Spleen (tissue), 13 donors: ENCODE measurements around the gene MYO15A. TPM values are rescaled to one million over a fixed set of nuclear protein-coding genes. Genes with fewer than 3 reads are reported as not detected.

ENCODE experiments used
- DNase-seq: peaks from one replicate; pipeline ENCODE4 v3.0.0-alpha.2; 2020
- H3K27ac ChIP-seq, 8 donors: fragments of 200-600 bp; sonication (generic) in 7 of 8; 1 replicate in 4 of 8; 2 replicates in 4 of 8; pipeline versions ENCODE4 v1.5.0 to v1.8.0; 2016 to 2021; ENCODE audit warnings: inconsistent platforms in 4 of 8, mild to moderate bottlenecking in 4 of 8, moderate library complexity in 1 of 8
- H3K27me3 ChIP-seq, 7 donors: fragments of 200-600 bp; sonication (generic) in 6 of 7; replicated peaks in 1 of 7; 1 replicate in 4 of 7; 2 replicates in 3 of 7; pipeline versions ENCODE4 v1.5.0 to v1.8.0; 2016 to 2021; ENCODE audit warnings: inconsistent platforms in 3 of 7, mild to moderate bottlenecking in 1 of 7
- H3K36me3 ChIP-seq, 6 donors: fragments of 200-600 bp; sonication (generic) in 5 of 6; 1 replicate in 4 of 6; 2 replicates in 2 of 6; pipeline versions ENCODE4 v1.5.0 to v1.8.0; 2016 to 2021; ENCODE audit warnings: inconsistent platforms in 2 of 6
- H3K4me1 ChIP-seq, 6 donors: fragments of 200-600 bp; sonication (generic) in 5 of 6; 1 replicate in 3 of 6; 2 replicates in 3 of 6; pipeline versions ENCODE4 v1.5.0 to v1.8.0; 2016 to 2021; ENCODE audit warnings: inconsistent platforms in 3 of 6
- H3K4me3 ChIP-seq, 8 donors: fragments of 200-600 bp; sonication (generic) in 7 of 8; 1 replicate in 4 of 8; 2 replicates in 4 of 8; pipeline versions ENCODE4 v1.5.0 to v1.8.0; 2016 to 2021; ENCODE audit warnings: inconsistent platforms in 4 of 8, mild to moderate bottlenecking in 4 of 8, moderate library complexity in 2 of 8
- H3K9me3 ChIP-seq, 8 donors: fragments of 200-600 bp; sonication (generic) in 7 of 8; 1 replicate in 4 of 8; 2 replicates in 4 of 8; pipeline versions ENCODE4 v1.5.0 to v1.8.0; 2016 to 2021; ENCODE audit warnings: inconsistent platforms in 4 of 8
- CTCF ChIP-seq, 11 experiments: fragments of 200-600 bp in 7 of 11; fragments of 450-650 bp in 4 of 11; sonication (generic) in 4 of 11; IDR thresholded peaks in 8 of 11; conservative IDR thresholded peaks in 3 of 11; 1 replicate in 7 of 11; 2 replicates in 4 of 11; pipeline versions ENCODE4 v1.4.0 to v1.8.0; 2016 to 2021; ENCODE audit warnings: antibody characterized with exemption in 11 of 11, inconsistent platforms in 4 of 11, mild to moderate bottlenecking in 1 of 11
- POLR2A ChIP-seq, 3 donors: fragments of 450-650 bp; IDR thresholded peaks; one replicate each; pipeline ENCODE4 v1.5.1; 2017; ENCODE audit warnings: antibody characterized with exemption in 3 of 3, mild to moderate bottlenecking in 1 of 3
- POLR2AphosphoS5 ChIP-seq, 3 donors: sonication (generic); formaldehyde crosslinking; IDR thresholded peaks; one replicate each; pipeline ENCODE4 v1.5.1; 2017; ENCODE audit warnings: antibody characterized with exemption in 3 of 3
- WGBS, 5 donors: extraction: QIAGEN DNeasy Blood & Tissue Kit in 3 of 5; methylation state at CpG; one replicate each; pipeline versions ENCODE4 v1.1.5 to v1.1.7; 2013 to 2018; 5-methylcytosine and 5-hydroxymethylcytosine counted together
- intact Hi-C: fragments of 100-400 bp; cut with DNase I; formaldehyde crosslinking; loops from one replicate; pipeline ENCODE4 v1.15.0; 2023; ENCODE audit warnings: low total_unique reads
- long read RNA-seq, 2 donors: transcript quantifications; one replicate each; lab custom pipeline, GENCODE V29; 2026
- polyA plus RNA-seq, 3 donors: library from polyadenylated mRNA; stranded (reverse); fragments of 200-250 nt; gene quantifications; one replicate each; pipeline ENCODE4 v1.2.1, GENCODE V29; 2013
- total RNA-seq, 7 donors: library from RNA; depleted of rRNA in 3 of 7; stranded (reverse); fragments of >200 nt in 3 of 7; fragmentation: NEBNext Ultra II Directional in 4 of 7; extraction: Animal tissue kit (Norgen Biotek cat#: 25700) in 4 of 7; gene quantifications; one replicate each; pipeline versions ENCODE4 v1.1.0 to v1.2.1, GENCODE V29; 2016 to 2021
- donor health status: healthy with polysubstance abuse.
- donor health status: DM: no; HTN: no; CAD: no; lungs with moderate emphysema.
- donor health status: DM: no; HTN: no; CAD: no.
- donor health status: Bipolar disorder and iron deficiency.
- donor health status: healthy.
- donor health status: DM: no; HTN: no; CAD: no.
- donor health status: DM: yes; HTN: yes; CAD: no.

Gene MYO15A, protein sequence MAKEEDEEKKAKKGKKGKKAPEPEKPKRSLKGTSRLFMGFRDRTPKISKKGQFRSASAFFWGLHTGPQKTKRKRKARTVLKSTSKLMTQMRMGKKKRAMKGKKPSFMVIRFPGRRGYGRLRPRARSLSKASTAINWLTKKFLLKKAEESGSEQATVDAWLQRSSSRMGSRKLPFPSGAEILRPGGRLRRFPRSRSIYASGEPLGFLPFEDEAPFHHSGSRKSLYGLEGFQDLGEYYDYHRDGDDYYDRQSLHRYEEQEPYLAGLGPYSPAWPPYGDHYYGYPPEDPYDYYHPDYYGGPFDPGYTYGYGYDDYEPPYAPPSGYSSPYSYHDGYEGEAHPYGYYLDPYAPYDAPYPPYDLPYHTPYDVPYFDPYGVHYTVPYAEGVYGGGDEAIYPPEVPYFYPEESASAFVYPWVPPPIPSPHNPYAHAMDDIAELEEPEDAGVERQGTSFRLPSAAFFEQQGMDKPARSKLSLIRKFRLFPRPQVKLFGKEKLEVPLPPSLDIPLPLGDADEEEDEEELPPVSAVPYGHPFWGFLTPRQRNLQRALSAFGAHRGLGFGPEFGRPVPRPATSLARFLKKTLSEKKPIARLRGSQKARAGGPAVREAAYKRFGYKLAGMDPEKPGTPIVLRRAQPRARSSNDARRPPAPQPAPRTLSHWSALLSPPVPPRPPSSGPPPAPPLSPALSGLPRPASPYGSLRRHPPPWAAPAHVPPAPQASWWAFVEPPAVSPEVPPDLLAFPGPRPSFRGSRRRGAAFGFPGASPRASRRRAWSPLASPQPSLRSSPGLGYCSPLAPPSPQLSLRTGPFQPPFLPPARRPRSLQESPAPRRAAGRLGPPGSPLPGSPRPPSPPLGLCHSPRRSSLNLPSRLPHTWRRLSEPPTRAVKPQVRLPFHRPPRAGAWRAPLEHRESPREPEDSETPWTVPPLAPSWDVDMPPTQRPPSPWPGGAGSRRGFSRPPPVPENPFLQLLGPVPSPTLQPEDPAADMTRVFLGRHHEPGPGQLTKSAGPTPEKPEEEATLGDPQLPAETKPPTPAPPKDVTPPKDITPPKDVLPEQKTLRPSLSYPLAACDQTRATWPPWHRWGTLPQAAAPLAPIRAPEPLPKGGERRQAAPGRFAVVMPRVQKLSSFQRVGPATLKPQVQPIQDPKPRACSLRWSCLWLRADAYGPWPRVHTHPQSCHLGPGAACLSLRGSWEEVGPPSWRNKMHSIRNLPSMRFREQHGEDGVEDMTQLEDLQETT (N-terminal part only)
- 1 to 10 TPM in 2 of 7 donors, under 1 TPM in 5; 0.26 to 1.9 (median 0.92) TPM for total RNA-seq
- 1 to 10 TPM in 1 of 3 donors, under 1 TPM in 2; 0.61 to 1.8 (median 0.74) TPM for polyA plus RNA-seq
- long read RNA-seq, donor 1: 0 reads
- long read RNA-seq, donor 2: 0 reads

DNA sequence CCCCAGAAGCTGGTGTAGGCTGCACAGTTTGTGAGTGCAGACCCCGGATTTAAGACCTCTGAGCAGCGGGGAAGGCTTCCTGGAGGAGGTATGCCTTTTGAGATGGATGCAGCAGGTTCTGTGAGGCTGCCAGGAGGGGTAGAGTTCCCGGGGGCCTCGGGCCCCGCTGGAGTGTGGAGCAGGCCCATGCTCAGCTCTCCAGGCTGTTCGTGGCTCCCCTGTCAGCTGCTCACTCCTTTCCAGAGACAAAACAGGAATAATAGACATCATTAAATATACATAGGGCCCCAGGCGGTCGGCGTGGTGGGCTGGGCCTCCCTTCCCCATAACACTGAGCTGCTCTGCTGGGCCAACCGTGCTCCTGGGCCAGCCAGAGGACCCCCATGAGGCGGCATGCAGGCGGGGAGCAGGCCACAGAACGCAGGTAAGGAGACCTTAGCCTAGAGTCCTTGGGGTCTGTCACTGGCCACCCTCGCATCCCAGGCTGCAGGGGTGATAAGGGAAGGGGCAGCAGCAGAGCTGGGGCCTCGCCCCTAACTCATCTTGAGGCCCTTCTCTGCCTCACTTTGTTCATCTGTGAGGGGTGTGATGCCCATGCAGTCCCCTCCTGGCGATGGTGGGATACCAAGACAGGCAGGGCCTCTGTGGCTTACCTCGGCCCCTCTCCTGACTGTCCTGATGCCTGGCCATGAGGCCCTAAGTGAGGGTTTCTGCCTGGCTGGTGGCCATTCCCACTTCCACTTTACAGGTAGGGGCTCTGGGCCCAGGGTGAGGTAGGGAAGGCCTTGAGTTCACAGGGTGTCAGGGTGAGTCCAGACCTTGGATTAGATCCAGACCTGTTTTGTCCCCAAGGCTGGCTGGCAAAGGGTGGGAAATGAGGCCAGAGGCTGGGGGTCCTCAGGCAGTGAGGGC is at the start of gene MYO15A:
Gene MYO15A, plus strand, starts transcription at position 356 of the 912 bp plus-strand sequence. CDS start 10,045 bp downstream, outside the sequence.
- no peak within 1 kb of the TSS for H3K27ac ChIP-seq
- no peaks in the 10 kb centered on the region for H3K9me3 ChIP-seq
- no peak within 1 kb of the TSS for H3K4me3 ChIP-seq
- DNase-seq: no peak
- H3K36me3 ChIP-seq: peaks cover 0 to 45% (median 27%) of the 10 kb centered on the region in 6 donors
- H3K4me1 ChIP-seq: no peaks in the 10 kb centered on the region
- WGBS, 5 donors: 40 to 91% (median 86%) methylated on average over 3 to 17 of the region's 17 CpGs
- H3K27me3 ChIP-seq: no peaks in the 10 kb centered on the region
- intact Hi-C loops: no loop called here
- TF ChIP-seq POLR2A (IDR thresholded peaks at IDR 0.05) (no peak), CTCF (IDR thresholded peaks at IDR 0.05 in 8 of 11, conservative IDR thresholded peaks at IDR 0.05 in 3 of 11) (no peak), POLR2AphosphoS5 (IDR thresholded peaks at IDR 0.05) (peak in 1 of 3 donors; percentile 22)

DNA sequence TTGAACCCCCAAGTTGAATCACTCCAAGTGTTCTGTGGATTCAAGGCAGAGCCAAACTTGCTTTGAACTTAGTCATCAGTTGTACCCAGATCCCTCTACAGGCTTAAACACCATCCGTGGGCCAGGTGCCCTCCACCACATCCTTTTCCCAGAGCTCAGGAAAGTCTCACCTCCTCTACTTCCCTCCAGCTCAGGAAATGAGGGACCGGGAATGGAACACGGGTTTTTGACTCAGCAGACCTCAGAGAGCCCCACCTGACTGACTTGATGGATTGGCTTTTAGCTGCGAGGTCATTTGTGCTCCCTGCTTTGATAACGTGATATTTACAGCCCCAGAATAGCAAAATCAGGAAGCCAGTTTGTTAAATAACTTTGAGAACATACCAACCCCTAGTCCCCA is 49.3 kb upstream of the MYO15A start:
- intact Hi-C loops: no loop called here
- 46 to 63% (median 59%) methylated on average over 5 of the region's 5 CpGs for WGBS, 5 donors
- H3K27me3 ChIP-seq: no peaks in the 10 kb centered on the region
- no peak overlapping the region for H3K27ac ChIP-seq
- H3K4me1 ChIP-seq: no peaks in the 10 kb centered on the region
- no peaks in the 10 kb centered on the region for H3K9me3 ChIP-seq
- TF ChIP-seq POLR2AphosphoS5 (IDR thresholded peaks at IDR 0.05) (no peak), CTCF (IDR thresholded peaks at IDR 0.05 in 8 of 11, conservative IDR thresholded peaks at IDR 0.05 in 3 of 11) (no peak), POLR2A (IDR thresholded peaks at IDR 0.05) (no peak)
- no peak for DNase-seq
- H3K36me3 ChIP-seq: peaks cover 0 to 100% (median 66%) of the 10 kb centered on the region in 6 donors
- H3K4me3 ChIP-seq: no peak overlapping the region

GRCh38 chr17:18064053-18064452 is 44.5 kb upstream of the MYO15A start:
- Histone ChIP-seq H3K9me3 (no peaks in the 10 kb centered on the region), H3K27me3 (no peaks in the 10 kb centered on the region), H3K27ac (no peak overlapping the region), H3K36me3 (peaks cover 0 to 88% (median 44%) of the 10 kb centered on the region in 6 donors), H3K4me1 (no peaks in the 10 kb centered on the region), H3K4me3 (no peak overlapping the region)
- 48 to 81% (median 68%) methylated on average over 2 of the region's 2 CpGs for WGBS, 5 donors
- no peak for DNase-seq
- TF ChIP-seq CTCF (IDR thresholded peaks at IDR 0.05 in 8 of 11, conservative IDR thresholded peaks at IDR 0.05 in 3 of 11) (no peak), POLR2AphosphoS5 (IDR thresholded peaks at IDR 0.05) (no peak), POLR2A (IDR thresholded peaks at IDR 0.05) (no peak)
- intact Hi-C loops: no loop called here
